Progenitor cell of endocrine pancreas (in vitro differentiated cells): ENCODE data around the gene DLK1. TPM values are rescaled to one million over a fixed set of nuclear protein-coding genes. Genes with fewer than 3 reads are reported as not detected.

Source experiments
- DNase-seq: peaks from one replicate; pipeline ENCODE4 v3.0.0; 2021; ENCODE audit warnings: low spot score; ENCODE audit not compliant: unreplicated experiment
- H3K27ac Mint-ChIP-seq: 2 replicates; pipeline ENCODE4 v1.8.0; 2021; ENCODE audit warnings: mild to moderate bottlenecking, moderate library complexity, mixed read lengths
- H3K27me3 Mint-ChIP-seq: 2 replicates; pipeline ENCODE4 v1.8.0; 2021; ENCODE audit warnings: mixed read lengths
- H3K36me3 Mint-ChIP-seq: 2 replicates; pipeline ENCODE4 v1.8.0; 2022; ENCODE audit warnings: mixed read lengths; ENCODE audit not compliant: insufficient read depth
- H3K4me1 Mint-ChIP-seq: 2 replicates; pipeline ENCODE4 v1.8.0; 2021; ENCODE audit warnings: low read depth, mixed read lengths
- H3K4me3 Mint-ChIP-seq: 2 replicates; pipeline ENCODE4 v1.8.0; 2021; ENCODE audit warnings: low read depth, mild to moderate bottlenecking, moderate library complexity, mixed read lengths
- H3K9me3 Mint-ChIP-seq: 2 replicates; pipeline ENCODE4 v1.8.0; 2021; ENCODE audit warnings: low read depth, mixed read lengths
- CTCF ChIP-seq: fragments of 200-600 bp; sonication (generic); IDR thresholded peaks from one replicate; pipeline ENCODE4 v1.5.0; 2021; ENCODE audit warnings: antibody characterized with exemption, mild to moderate bottlenecking; ENCODE audit not compliant: unreplicated experiment
- total RNA-seq: library from RNA; stranded (reverse); gene quantifications from 2 replicates; pipeline ENCODE4 v1.2.1, GENCODE V29; 2021

DLK1 gene
- total RNA-seq, 1 donor from 2014 or later = 5,856 TPM

DNA sequence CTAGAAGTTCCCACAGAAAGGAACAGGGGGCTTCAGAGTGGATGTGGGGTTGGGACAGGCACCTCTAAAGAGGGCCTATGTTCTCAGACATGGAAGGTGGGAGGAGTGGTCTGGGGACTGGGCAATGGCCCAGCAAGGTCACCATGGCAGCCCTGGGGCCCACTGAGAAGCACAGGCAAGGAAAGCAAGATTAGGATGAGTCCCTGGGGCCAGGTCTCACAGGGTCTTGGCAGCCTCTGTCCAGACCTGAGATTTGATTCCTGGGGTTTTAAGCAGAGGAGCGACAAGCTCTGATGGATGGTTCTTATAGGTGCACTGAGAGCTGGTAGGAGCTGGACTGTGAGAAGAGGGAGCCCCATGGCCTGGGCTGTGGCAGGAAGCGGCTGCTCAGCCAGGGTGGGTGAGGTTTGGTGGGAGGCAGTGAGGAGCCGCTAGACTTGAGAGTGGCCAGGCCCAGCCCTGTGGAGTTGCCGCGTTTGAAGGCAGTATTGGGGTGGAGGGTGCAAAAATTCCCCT lies 44.0 kb downstream of the DLK1 start:
- Mint-ChIP-seq H3K4me3 (no peak overlapping the region), H3K27ac (no peak overlapping the region), H3K36me3 (peaks cover 1% of the 10 kb centered on the region), H3K9me3 (peaks cover 4% of the 10 kb centered on the region), H3K27me3 (peaks cover 7% of the 10 kb centered on the region), H3K4me1 (no peaks in the 10 kb centered on the region)
- no peak for TF ChIP-seq CTCF
- no peak for DNase-seq

GRCh38 chr14:100771121-100771800 lies 44.6 kb downstream of the DLK1 start:
- H3K9me3 Mint-ChIP-seq = peaks cover 4% of the 10 kb centered on the region
- peaks cover 1% of the 10 kb centered on the region for H3K36me3 Mint-ChIP-seq
- DNase-seq = no peak
- H3K4me3 Mint-ChIP-seq = no peak overlapping the region
- peaks cover 5% of the 10 kb centered on the region for H3K4me1 Mint-ChIP-seq
- no peak for TF ChIP-seq CTCF
- H3K27ac Mint-ChIP-seq = no peak overlapping the region
- peaks cover 7% of the 10 kb centered on the region for H3K27me3 Mint-ChIP-seq

- Mint-ChIP-seq H3K36me3 (peaks cover 1% of the 10 kb centered on the region), H3K27ac (no peak overlapping the region), H3K9me3 (peaks cover 4% of the 10 kb centered on the region), H3K27me3 (peaks cover 7% of the 10 kb centered on the region), H3K4me3 (no peak overlapping the region), H3K4me1 (peaks cover 5% of the 10 kb centered on the region)
- no peak for DNase-seq
- TF ChIP-seq CTCF = no peak
These were observed 46.0 kb downstream of the DLK1 start for GRCh38 chr14:100772607-100773165.

DNA sequence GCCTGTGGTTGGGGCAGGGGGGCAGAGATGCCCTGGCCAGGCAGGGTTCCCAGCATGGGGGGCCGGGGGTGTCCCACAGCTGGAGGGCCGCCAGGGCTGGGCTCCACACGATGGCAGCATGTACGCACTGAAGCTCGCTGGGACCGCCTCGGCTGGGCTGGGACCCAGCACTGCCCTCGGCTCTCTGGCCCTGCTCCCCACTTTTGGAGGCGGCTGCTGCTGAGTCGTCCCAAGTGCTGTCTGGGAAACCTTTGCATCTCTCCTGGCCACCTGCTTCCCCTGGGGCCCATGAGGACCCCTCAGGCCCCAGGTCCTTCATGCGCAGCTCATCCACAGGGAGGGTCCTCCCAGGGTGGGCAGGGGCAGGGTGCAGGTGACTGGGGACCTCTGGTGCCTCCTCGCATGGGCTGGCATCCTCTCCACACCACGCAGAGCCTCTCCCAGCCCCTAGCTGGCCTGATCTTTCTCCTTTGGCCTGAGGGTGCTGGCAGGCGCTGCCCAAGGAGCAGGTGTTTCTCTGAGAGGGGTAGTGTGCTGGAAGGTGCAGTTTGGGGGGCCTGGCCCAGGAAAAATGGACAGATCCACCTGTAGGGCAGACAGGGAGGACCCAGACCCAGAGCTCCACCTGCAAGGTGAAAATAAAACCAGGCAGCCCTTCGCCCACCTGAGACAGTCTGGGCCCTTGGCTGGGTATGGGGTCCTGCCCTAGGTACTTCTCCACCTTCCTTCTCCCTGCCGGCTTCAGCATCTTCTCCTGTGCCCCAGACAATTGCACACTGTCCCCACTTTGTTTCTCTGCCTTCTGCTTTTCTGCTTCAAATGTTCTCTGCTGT lies 46.9 kb downstream of the DLK1 start:
- Mint-ChIP-seq H3K27ac (peak overlapping the region; percentile 26), H3K4me1 (peaks cover 11% of the 10 kb centered on the region), H3K9me3 (peaks cover 4% of the 10 kb centered on the region), H3K27me3 (peaks cover 10% of the 10 kb centered on the region), H3K4me3 (no peak overlapping the region), H3K36me3 (peaks cover 1% of the 10 kb centered on the region)
- no peak for TF ChIP-seq CTCF
- no peak for DNase-seq

GRCh38 chr14:100774164-100774537 lies 47.5 kb downstream of the DLK1 start:
- Mint-ChIP-seq H3K27me3 (peaks cover 10% of the 10 kb centered on the region), H3K27ac (peak overlapping the region; percentile 26), H3K4me3 (no peak overlapping the region), H3K4me1 (peaks cover 11% of the 10 kb centered on the region), H3K9me3 (peaks cover 4% of the 10 kb centered on the region), H3K36me3 (peaks cover 1% of the 10 kb centered on the region)
- DNase-seq = no peak
- TF ChIP-seq CTCF = no peak
